HepG2 (cell line): ENCODE measurements around the gene PSMD1. TPM values are rescaled to one million over a fixed set of nuclear protein-coding genes. Genes with fewer than 3 reads are reported as not detected.
A peak's percentile ranks its signal among the peaks of the same experiment; 100 is the strongest.

ENCODE experiments used
- ATAC-seq: fragments of 200-7000 bp; cut with Tn5 transposase; 3 replicates; pipeline ENCODE4 v1.9.1; 2020; ENCODE audit warnings: mild to moderate bottlenecking, moderate library complexity
- BruUV-seq: library from RNA; stranded (reverse); fragments of 400-500 nt; replicated peaks from 2 replicates; lab custom pipeline; 2021; lab: Mats Ljungman, UMichigan
- CTCF ChIA-PET: fragments of 300-600 bp; formaldehyde crosslinking; extraction: SDS; loops from one replicate; lab custom pipeline; 2021; ENCODE audit warnings: low total read pairs, inconsistent platforms, low intra/inter-chr PET ratio; lab: Yijun Ruan, JAX
- POLR2A ChIA-PET: fragments of 350-600 bp; sonication (Branson Sonifier 250); formaldehyde crosslinking; loops from one replicate; lab custom pipeline; 2020; ENCODE audit warnings: antibody characterized with exemption, inconsistent platforms; lab: Yijun Ruan, JAX
- DNase-seq: peaks from one replicate; pipeline ENCODE4 v3.0.0-alpha.2; 2015; ENCODE audit warnings: low spot score
- FAIRE-seq: peaks from 3 replicates; lab custom pipeline; 2011; peaks lifted over from hg19 to GRCh38; lab: Jason Lieb, UNC
- H2AFZ ChIP-seq: one replicate; pipeline ENCODE4 v1.6.1; 2011; ENCODE audit warnings: low read length, inconsistent platforms
- H3K27ac ChIP-seq: fragments of 300-600 bp; 3 replicates; pipeline ENCODE4 v1.8.0; 2011; ENCODE audit warnings: mixed run types, mild to moderate bottlenecking, mixed read lengths, low read length, inconsistent platforms; ENCODE audit not compliant: insufficient read depth; ENCODE audit errors: extremely low read length
- H3K27me3 ChIP-seq, 2 experiments: fragments of 200-600 bp in 1 of 2; 2 replicates in 1 of 2; 3 replicates in 1 of 2; pipeline versions ENCODE4 v1.6.0 to v1.8.0; 2011; ENCODE audit warnings: low read length in 2 of 2, mild to moderate bottlenecking in 2 of 2, moderate library complexity in 2 of 2, inconsistent platforms in 1 of 2; ENCODE audit not compliant: insufficient read depth in 2 of 2, control insufficient read depth in 1 of 2
- H3K36me3 ChIP-seq, 2 experiments: fragments of 200-600 bp in 1 of 2; replicated peaks in 1 of 2; 2 replicates in 1 of 2; 3 replicates in 1 of 2; pipeline versions ENCODE4 v1.5.1 to v1.8.0; 2011; ENCODE audit warnings: low read length in 2 of 2, inconsistent platforms in 1 of 2; ENCODE audit not compliant: insufficient read depth in 2 of 2, control insufficient read depth in 1 of 2
- H3K4me1 ChIP-seq: 2 replicates; pipeline ENCODE4 v1.5.1; 2012; ENCODE audit warnings: low read length, inconsistent platforms; ENCODE audit not compliant: insufficient read depth
- H3K4me2 ChIP-seq: 2 replicates; pipeline ENCODE4 v1.6.0; 2011; ENCODE audit warnings: low read depth, low read length, inconsistent platforms
- H3K4me3 ChIP-seq, 3 experiments: fragments of 200-600 bp in 1 of 3; sonication (generic), shearing (Covaris generic) in 1 of 3; replicated peaks in 1 of 3; 2 replicates each; pipeline ENCODE4 v1.5.1; 2011 to 2016; ENCODE audit warnings: low read length in 3 of 3, inconsistent platforms in 2 of 3, low read depth in 2 of 3, mild to moderate bottlenecking in 2 of 3, control low read depth in 1 of 3, mixed read lengths in 1 of 3; ENCODE audit not compliant: insufficient read depth in 1 of 3
- H3K79me2 ChIP-seq: one replicate; pipeline ENCODE4 v1.6.1; 2011; ENCODE audit warnings: low read length, inconsistent platforms; ENCODE audit not compliant: insufficient read depth
- H3K9ac ChIP-seq: 2 replicates; pipeline ENCODE4 v1.6.0; 2011; ENCODE audit warnings: mild to moderate bottlenecking, low read depth, low read length, inconsistent platforms; ENCODE audit not compliant: insufficient read depth
- H3K9me3 ChIP-seq: 2 replicates; pipeline ENCODE4 v1.5.1; 2012; ENCODE audit warnings: mild to moderate bottlenecking, low read length
- H4K20me1 ChIP-seq: 2 replicates; pipeline ENCODE4 v1.6.0; 2011; ENCODE audit warnings: inconsistent platforms, mild to moderate bottlenecking, low read length, moderate library complexity; ENCODE audit not compliant: insufficient read depth
- AKAP8 ChIP-seq: sonication (generic); formaldehyde crosslinking; IDR thresholded peaks from 2 replicates; pipeline ENCODE4 v1.5.1; 2020; ENCODE audit warnings: mild to moderate bottlenecking, missing genetic modification reagents
- FOXK2 ChIP-seq: fragments of 450-650 bp; IDR thresholded peaks from 2 replicates; pipeline ENCODE4 v1.6.1; 2016
- NFE2 ChIP-seq: sonication (generic); formaldehyde crosslinking; IDR thresholded peaks from 2 replicates; pipeline ENCODE4 v1.4.0; 2020; ENCODE audit warnings: missing genetic modification reagents
- PITX1 ChIP-seq: sonication (generic); formaldehyde crosslinking; IDR thresholded peaks from 2 replicates; pipeline ENCODE4 v1.5.1; 2020; ENCODE audit warnings: mild to moderate bottlenecking, missing genetic modification reagents
- POLR2G ChIP-seq: fragments of 200-400 bp; formaldehyde crosslinking; IDR thresholded peaks from 2 replicates; pipeline ENCODE4 v1.6.1; 2018; ENCODE audit warnings: mild to moderate bottlenecking, low read depth, low read length, moderate library complexity
- RXRA ChIP-seq: sonication (generic); formaldehyde crosslinking; IDR thresholded peaks from 2 replicates; pipeline ENCODE4 v1.5.1; 2020; ENCODE audit warnings: missing genetic modification reagents
- WIZ ChIP-seq: sonication (generic); formaldehyde crosslinking; IDR thresholded peaks from 2 replicates; pipeline ENCODE4 v1.5.1; 2020; ENCODE audit warnings: mild to moderate bottlenecking, missing genetic modification reagents
- YEATS2 ChIP-seq: sonication (generic); formaldehyde crosslinking; IDR thresholded peaks from 2 replicates; pipeline ENCODE4 v1.4.0; 2020; ENCODE audit warnings: missing genetic modification reagents, borderline replicate concordance
- ZBTB4 ChIP-seq: sonication (generic); formaldehyde crosslinking; IDR thresholded peaks from 2 replicates; pipeline ENCODE4 v1.4.0; 2020; ENCODE audit warnings: missing genetic modification reagents, mild to moderate bottlenecking, borderline replicate concordance
- ZNF720 ChIP-seq: sonication (generic); formaldehyde crosslinking; IDR thresholded peaks from 2 replicates; pipeline ENCODE4 v1.4.0; 2020; ENCODE audit warnings: missing genetic modification reagents
- WGBS: methylation state at CpG from one replicate; pipeline ENCODE4 v1.1.6; 2017; ENCODE audit warnings: low lambda C conversion rate; 5-methylcytosine and 5-hydroxymethylcytosine counted together
- in situ Hi-C: cut with HindIII; loops from 2 replicates; pipeline ENCODE4 v1.10.0; 2017; ENCODE audit warnings: low pct_unique_long_range_greater_than_20kb; ENCODE audit not compliant: extremely low pct_ligation_motif_present
- intact Hi-C: fragments of 100-400 bp; cut with micrococcal nuclease; formaldehyde crosslinking; loops from one replicate; pipeline ENCODE4 v1.10.0; 2022; ENCODE audit not compliant: unreplicated experiment
- polyA plus RNA-seq, 8 experiments: library from polyadenylated mRNA; depleted of rRNA in 3 of 8; stranded (reverse) in 7 of 8; unstranded in 1 of 8; fragments of >200 nt; fragmentation: Illumina TruSeq in 4 of 8; extraction: Trizol in 4 of 8; gene quantifications; 2 replicates each; pipeline versions ENCODE4 v1.2.1 to v1.2.3, GENCODE V29; 2011 to 2016; ENCODE audit warnings: low read depth in 4 of 8, missing spikeins in 1 of 8, mixed read lengths in 1 of 8; ENCODE audit not compliant: insufficient read depth in 1 of 8
- total RNA-seq, 5 experiments: library from RNA; depleted of rRNA; stranded (reverse); fragments of >200 nt; fragmentation: Illumina TruSeq; extraction: Trizol; gene quantifications; 2 replicates each; pipeline ENCODE4 v1.2.3, GENCODE V29; 2016; ENCODE audit warnings: low read depth in 1 of 5
- TF ChIP-seq, protein P1 (sequence below): sonication (generic); formaldehyde crosslinking; IDR thresholded peaks from 2 replicates; pipeline ENCODE4 v1.4.0; 2020; ENCODE audit warnings: missing genetic modification reagents, borderline replicate concordance
- TF ChIP-seq, protein P2 (sequence below): sonication (generic); formaldehyde crosslinking; IDR thresholded peaks from 2 replicates; pipeline ENCODE4 v1.5.1; 2020; ENCODE audit warnings: mild to moderate bottlenecking, missing genetic modification reagents, moderate library complexity

The PSMD1 gene
- total and polyA plus RNA-seq, 2 of the 13 experiments (the other 11 are each of a cell fraction or from before 2014, with no cell fraction given), result 136 to 191 TPM

DNA sequence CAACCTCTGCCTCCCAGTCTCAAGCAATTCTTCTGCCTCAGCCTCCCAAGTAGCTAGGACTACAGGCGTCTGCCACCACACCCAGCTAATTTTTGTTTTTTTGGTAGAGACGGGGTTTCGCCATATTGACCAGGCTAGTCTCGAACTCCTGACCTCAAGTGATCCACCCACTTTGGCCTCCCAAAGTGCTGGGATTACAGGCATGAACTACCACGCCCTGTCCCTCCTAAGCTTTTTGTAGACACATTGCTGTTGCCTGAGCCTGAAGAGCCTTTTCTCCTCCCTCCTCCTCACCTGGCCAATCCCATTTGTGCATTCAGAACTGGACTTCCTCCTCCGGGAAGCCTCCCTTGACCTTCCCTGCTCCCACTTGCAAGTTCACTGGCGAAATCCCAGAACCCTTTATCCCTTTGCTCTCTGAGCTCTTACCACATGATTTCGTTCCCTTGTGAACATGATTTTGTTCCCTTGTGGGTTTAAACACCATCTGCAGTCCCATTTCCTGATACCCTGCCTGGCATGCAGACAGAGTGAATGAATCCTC, 16.8 kb upstream of the PSMD1 start (continued):
- TF ChIP-seq, protein P1, sequence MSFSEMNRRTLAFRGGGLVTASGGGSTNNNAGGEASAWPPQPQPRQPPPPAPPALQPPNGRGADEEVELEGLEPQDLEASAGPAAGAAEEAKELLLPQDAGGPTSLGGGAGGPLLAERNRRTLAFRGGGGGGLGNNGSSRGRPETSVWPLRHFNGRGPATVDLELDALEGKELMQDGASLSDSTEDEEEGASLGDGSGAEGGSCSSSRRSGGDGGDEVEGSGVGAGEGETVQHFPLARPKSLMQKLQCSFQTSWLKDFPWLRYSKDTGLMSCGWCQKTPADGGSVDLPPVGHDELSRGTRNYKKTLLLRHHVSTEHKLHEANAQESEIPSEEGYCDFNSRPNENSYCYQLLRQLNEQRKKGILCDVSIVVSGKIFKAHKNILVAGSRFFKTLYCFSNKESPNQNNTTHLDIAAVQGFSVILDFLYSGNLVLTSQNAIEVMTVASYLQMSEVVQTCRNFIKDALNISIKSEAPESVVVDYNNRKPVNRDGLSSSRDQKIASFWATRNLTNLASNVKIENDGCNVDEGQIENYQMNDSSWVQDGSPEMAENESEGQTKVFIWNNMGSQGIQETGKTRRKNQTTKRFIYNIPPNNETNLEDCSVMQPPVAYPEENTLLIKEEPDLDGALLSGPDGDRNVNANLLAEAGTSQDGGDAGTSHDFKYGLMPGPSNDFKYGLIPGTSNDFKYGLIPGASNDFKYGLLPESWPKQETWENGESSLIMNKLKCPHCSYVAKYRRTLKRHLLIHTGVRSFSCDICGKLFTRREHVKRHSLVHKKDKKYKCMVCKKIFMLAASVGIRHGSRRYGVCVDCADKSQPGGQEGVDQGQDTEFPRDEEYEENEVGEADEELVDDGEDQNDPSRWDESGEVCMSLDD (CRISPR knock-in tag), result no peak
- TF ChIP-seq PITX1 (CRISPR knock-in tag) (peak; percentile 78), FOXK2 (no peak), YEATS2 (CRISPR knock-in tag) (peak; percentile 42; the same call in 1 of the 2 replicates), RXRA (CRISPR knock-in tag) (peak; percentile 78; the same call in 1 of the 2 replicates)

- no peaks in the 10 kb centered on the region; a peak in 1 of 5 replicates for H3K27me3 ChIP-seq
- H3K9me3 ChIP-seq, result no peaks in the 10 kb centered on the region
- POLR2A ChIA-PET, result interaction anchor here (8.5 kb wide), 1 partner anchor 9 kb away, joined by 399 read pairs; no protein-coding TSS in a partner anchor
- H4K20me1 ChIP-seq, result peaks cover 6% of the 10 kb centered on the region; the same call in 1 of the 2 replicates
- H3K4me3 ChIP-seq, result no peak overlapping the region
- no peak for DNase-seq
- no peak overlapping the region for H2AFZ ChIP-seq
- no peak for FAIRE-seq
- no peak overlapping the region for H3K9ac ChIP-seq
- WGBS, result 92% methylated on average over 8 of the region's 8 CpGs
- H3K27ac ChIP-seq, result peak overlapping the region; percentile 62
- CTCF ChIA-PET, result no interaction called here
- H3K4me1 ChIP-seq, result peaks cover 61% of the 10 kb centered on the region
- in situ Hi-C loops, result no loop called here
- peaks cover 35% of the 10 kb centered on the region for H3K79me2 ChIP-seq
- intact Hi-C loops, result loop anchor here (10.0 kb wide), 1 partner anchor 664 kb away; the partner anchor contains the start of gene PTMA
- BruUV-seq, result no TSS peak
- peaks cover 12 to 27% of the 10 kb centered on the region in 2 experiments for H3K36me3 ChIP-seq
- ATAC-seq, result no peak
- no peak overlapping the region; the same call in 1 of the 2 replicates for H3K4me2 ChIP-seq
- TF ChIP-seq ZBTB4 (CRISPR knock-in tag) (no peak), AKAP8 (CRISPR knock-in tag) (0 out of 2 replicates have a peak, but pooled peaks have one; percentile 54), POLR2G (peak; percentile 57), NFE2 (CRISPR knock-in tag) (no peak), ZNF720 (no peak), WIZ (CRISPR knock-in tag) (no peak)
- TF ChIP-seq, protein P2, sequence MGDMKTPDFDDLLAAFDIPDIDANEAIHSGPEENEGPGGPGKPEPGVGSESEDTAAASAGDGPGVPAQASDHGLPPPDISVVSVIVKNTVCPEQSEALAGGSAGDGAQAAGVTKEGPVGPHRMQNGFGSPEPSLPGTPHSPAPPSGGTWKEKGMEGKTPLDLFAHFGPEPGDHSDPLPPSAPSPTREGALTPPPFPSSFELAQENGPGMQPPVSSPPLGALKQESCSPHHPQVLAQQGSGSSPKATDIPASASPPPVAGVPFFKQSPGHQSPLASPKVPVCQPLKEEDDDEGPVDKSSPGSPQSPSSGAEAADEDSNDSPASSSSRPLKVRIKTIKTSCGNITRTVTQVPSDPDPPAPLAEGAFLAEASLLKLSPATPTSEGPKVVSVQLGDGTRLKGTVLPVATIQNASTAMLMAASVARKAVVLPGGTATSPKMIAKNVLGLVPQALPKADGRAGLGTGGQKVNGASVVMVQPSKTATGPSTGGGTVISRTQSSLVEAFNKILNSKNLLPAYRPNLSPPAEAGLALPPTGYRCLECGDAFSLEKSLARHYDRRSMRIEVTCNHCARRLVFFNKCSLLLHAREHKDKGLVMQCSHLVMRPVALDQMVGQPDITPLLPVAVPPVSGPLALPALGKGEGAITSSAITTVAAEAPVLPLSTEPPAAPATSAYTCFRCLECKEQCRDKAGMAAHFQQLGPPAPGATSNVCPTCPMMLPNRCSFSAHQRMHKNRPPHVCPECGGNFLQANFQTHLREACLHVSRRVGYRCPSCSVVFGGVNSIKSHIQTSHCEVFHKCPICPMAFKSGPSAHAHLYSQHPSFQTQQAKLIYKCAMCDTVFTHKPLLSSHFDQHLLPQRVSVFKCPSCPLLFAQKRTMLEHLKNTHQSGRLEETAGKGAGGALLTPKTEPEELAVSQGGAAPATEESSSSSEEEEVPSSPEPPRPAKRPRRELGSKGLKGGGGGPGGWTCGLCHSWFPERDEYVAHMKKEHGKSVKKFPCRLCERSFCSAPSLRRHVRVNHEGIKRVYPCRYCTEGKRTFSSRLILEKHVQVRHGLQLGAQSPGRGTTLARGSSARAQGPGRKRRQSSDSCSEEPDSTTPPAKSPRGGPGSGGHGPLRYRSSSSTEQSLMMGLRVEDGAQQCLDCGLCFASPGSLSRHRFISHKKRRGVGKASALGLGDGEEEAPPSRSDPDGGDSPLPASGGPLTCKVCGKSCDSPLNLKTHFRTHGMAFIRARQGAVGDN (CRISPR knock-in tag), result peak; percentile 66
Measured at GRCh38 chr2:231041061-231041689, 15.5 kb upstream of the PSMD1 start.
